GM19023 (cell line): ENCODE measurements around the gene POLR2J2.
A peak's percentile ranks its signal among the peaks of the same experiment; 100 is the strongest.
"Not testable (repeated sequence)": the region's sequence is repeated elsewhere in the genome, so short reads cannot be mapped to it uniquely, and the experiment has no call there.

ENCODE experiments used
- ATAC-seq: cut with Tn5 transposase; IDR thresholded peaks from one replicate; pipeline ENCODE4 v1.9.1; 2021; ENCODE audit warnings: mild to moderate bottlenecking, moderate library complexity; ENCODE audit not compliant: unreplicated experiment

The POLR2J2 gene

DNA sequence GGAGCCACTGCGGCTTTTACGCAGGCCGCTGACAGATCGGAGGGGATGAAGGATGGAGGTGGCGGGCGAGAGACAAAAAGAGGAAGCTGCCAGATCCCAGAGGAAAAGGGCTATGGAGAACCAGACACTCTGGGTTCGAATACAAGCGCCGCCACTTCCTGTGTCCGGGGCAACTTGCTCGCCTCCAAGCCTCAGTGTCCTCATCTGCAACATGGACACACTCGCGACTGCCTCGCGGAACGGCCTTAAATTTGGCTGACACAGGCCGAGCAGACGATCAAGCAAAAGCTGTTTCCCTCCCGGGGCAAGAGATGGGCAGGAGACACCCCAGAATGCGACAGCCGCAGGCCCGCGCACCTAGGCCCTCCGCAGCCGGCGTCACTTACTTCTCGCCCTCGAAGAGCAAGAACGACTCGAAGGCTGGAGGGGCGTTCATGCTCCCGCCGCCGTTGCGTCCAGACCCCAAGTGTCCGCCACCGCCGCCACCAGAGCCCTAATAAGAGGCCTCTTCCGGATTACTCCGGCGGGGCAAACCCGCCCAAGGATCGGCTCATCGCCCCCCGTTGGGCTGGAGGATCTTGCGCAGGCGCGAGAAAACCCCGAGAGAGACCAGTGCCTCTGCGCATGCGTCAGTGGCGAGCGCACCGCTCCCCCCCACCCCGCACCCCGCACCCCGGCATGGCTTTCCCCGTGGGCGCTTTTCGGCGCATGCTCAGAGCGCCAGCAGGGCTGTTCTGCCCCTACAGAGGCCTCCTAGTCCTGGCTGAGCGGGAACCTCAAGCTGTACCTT, at the start of gene POLR2J2:
POLR2J2 (minus strand) TSS at position 498 of the 790 bp plus-strand sequence; CDS start at position 436, 62 bp downstream.
- peak; percentile 89 for ATAC-seq

GRCh38 chr7:102718491-102718890, 47.0 kb upstream of the POLR2J2 start:
- not testable (repeated sequence) for ATAC-seq

DNA sequence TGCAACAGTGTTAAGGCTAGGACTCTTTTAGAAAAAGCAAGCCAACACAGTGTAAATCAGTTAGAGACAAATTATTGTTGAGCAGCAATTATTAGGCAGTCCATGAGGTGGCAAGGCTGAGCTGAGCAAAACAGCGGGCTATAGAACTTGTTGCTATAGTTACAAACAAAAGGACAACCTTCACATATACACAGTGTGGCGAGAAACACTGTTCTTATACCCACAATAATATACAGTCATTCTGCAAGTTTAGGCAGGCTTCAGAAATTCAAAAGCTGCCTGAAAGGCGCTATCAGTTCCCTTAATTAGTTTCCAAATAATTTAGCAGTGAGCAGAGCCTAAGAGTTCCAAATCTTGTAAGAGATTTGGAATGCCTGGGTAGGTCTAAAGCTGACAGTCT, 44.3 kb upstream of the POLR2J2 start:
- ATAC-seq: peak; percentile 53

- ATAC-seq: not testable (repeated sequence)
Observed at GRCh38 chr7:102714774-102715522, 43.5 kb upstream of the POLR2J2 start.

GRCh38 chr7:102713691-102714080, 42.2 kb upstream of the POLR2J2 start:
- peak; percentile 73 for ATAC-seq

DNA sequence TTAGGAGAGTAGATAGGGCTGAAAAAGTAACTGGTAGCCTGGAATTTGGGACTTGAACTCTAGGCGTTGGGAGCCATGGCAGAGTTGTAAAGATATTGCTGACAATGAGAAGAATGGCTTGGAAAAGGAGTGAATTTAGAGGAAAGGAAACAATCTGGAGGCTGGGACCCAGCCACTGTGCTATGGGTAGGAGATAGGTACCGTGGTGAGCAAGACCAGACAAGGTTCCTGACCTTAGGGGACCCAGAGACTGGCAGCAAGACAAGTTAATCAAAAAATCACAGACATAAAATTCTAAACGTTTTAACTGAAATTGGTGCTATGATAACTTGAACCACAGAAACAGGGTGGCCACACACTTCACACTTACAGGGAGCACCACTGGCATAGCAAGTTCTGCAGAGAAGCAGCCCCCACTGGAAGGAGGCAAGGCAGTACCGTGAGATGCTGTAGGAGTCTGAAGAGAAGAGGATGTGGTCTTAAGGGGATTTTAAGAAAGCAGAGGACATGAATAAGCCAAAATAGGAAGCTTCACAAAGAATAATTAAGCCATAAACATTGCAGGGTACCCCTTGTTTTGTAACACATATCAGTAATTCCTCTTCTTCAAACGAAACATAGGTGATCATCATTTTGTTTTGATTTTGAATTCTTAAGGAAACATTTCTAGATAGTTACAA, 41.7 kb upstream of the POLR2J2 start:
- ATAC-seq: peak; percentile 66

DNA sequence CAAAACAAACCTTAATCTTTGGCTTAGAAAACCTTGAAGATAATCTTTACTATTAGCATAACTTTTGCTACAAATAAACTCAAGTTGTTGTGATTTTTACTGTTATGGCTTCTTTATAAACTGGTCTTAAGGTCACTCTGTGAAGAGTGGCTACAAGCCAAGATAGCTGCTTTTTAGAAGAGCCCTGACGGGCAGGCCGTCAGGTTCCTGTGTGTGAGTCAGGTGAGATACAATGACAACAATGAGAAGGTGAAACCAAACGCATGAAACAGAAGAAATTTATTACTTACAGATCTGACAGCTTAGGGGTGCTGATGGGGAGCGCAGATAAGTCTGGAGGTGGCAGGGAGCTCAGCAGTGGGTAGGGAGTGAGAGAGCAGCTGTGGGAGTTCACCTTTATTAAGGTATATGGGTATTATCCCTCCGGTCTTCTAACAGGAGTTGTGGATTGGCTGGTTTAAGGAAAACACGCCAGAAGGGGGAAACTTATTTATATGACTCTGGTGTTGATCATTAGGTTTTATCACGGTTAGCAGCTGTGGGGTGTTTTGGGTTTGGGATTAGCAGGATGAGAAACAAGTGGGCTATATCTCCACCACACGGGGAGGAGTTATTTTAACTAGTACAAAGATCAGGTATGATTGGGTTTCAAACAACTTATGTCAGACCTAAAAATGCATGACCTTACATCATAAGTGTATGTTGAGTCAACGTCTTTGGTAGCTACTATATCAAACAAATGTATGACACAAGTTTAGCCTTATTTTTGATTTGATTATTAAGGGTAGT, 27.7 kb upstream of the POLR2J2 start:
- not testable (repeated sequence) for ATAC-seq

DNA sequence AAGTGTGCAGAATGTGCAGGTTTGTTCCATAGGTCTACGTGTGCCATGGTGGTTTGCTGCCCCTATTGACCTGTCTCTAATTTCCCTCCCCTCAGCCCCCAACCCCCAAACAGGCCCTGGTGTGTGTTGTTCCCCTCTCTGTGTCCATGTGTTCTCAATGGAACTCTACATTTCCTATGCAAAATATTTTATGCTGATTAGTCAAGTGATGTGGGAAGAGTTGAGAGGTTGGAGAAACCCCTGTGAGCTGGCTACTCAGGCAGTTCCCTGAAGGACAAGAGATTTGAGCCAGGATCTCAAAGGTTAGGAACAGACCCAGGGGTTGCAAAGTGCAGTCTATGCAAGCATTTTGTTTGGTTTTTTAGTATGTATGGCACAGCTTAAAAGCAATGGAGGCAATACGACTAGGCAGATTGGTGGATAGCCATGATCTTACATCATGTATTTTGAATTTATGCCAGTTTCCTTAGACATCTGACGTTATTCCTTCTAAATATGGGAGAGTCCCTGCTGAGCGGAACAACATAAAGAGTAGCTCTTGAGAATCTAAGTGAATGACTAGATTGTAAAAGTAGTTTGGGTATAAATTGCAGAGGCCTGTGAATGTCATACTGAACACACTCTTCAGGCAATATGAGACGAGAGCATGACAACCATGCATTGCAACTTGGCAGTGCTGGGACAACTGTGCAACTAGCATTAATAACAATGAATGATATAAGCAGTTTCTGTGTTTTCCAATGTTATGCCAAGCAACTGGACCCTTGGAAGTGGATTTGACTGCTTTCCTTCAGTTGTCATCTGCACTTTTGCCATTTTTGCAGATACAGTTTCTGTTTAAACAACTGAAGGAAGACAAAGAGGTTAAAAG, 26.4 kb upstream of the POLR2J2 start:
- not testable (repeated sequence) for ATAC-seq

GRCh38 chr7:102696009-102696408, 24.5 kb upstream of the POLR2J2 start:
- not testable (repeated sequence) for ATAC-seq

DNA sequence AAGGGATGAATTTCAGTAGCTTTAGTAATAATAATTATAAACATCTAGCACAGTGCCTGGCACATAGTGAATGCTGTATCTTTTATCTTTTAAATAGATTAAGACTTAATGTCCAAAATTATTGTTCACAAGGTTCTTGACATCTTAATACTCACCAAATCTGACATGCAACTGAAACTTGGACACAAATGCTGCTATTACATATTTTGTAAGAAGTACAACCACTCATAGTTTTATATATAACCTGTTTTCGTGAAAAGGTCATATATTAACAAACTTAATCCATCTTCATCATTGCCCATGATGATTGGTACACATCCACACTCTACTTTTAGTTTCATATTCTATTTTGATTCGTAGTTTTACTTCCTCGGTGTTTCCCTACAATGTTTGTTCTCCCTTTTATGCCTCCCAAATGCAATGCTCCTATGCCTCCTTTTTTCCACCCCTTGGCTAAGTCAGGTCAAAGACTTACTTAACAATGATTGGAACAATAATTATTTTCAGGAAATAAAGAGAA, 23.6 kb upstream of the POLR2J2 start:
- peak; percentile 55 for ATAC-seq

DNA sequence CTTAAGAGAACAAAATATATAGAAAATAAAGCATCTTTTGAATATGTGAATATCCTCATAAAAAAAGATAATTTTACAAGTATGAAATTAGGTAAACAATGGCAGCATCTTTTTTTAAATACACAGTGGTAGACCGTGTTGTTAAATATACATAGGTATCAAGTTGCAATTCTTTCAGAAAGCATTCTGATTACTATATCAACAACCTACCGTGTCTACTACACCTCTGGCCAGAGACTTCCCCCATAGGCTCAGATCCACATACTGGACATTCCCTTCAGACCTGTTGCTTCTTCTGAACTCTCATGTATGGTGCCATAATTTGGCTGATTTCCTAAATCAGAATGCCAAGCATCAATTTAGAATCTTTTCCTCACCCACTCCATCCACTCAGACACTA, 22.5 kb upstream of the POLR2J2 start:
- ATAC-seq: not testable (repeated sequence)

DNA sequence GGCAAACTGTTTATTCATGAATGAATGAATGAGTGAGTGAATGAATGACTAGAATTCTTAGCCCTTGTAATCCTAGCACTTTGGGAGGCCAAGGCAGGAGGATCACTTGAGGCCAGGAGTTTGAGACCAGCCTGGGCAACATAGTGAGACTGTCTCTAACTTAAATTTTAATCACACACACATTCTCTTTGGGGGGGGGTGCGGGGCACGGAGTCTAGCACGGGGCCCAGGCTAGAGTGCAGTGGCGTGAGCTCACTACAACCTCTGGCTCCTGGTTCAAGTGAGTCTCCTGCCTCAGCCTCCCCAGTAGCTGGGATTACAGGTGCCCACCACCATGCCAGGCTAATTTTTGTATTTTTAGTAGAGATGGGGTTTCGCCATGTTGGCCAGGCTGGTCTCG, 19.1 kb upstream of the POLR2J2 start:
- ATAC-seq: not testable (repeated sequence)

DNA sequence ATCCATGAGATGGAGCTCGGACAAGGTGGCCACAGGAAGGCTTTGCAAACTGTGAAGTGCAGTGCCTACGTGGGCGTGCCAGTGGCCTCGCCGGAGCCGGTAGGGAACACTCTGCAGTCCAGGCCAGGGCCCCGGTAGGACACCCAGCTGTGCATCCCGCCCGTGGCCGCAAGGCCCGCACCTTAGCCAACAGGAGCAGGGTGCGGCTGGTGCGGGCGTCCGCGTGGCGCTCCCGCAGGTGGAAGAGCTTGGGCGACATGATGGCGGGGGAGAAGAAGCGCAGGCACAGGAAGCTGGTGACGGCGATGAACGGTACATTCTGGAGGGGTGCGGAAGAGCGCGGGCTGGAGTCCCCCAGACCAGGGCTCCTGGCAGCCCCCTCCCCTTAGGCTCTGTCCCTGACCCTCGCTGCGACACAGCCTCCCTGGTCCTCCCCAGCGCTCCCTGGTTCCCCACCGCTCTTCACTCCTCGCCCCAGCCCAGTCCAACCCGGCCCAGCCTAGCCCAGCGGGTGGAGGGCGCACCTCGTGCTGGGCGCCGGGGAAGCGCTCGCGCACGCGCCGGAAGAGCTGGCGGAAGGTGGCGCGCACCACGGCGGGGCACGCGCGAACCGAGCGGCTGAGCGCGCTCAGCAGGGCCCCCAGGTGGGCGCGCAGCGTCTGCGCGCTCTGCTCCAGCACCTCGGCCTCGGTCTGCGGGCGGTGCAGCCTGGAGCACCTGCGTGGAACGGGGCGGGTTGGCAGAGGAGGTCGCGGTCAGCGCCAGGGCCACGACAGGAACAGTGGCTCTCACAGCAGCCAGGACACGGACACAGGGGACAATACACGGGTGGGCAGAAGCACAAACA, 18.2 kb upstream of the POLR2J2 start:
- ATAC-seq: peak; percentile 65

- ATAC-seq: peak; percentile 66
Observed at GRCh38 chr7:102688299-102689036, 17.0 kb upstream of the POLR2J2 start.

- not testable (repeated sequence) for ATAC-seq
Observed at GRCh38 chr7:102682560-102682959, 11.1 kb upstream of the POLR2J2 start.

GRCh38 chr7:102680780-102681179, 9.3 kb upstream of the POLR2J2 start:
- not testable (repeated sequence) for ATAC-seq

- not testable (repeated sequence) for ATAC-seq
Observed at GRCh38 chr7:102675545-102675944, 4.1 kb upstream of the POLR2J2 start.
